Measurements from ENCODE around the gene NCCRP1.

GRCh38 chr19:39196320-39196719, 444 bp upstream of the NCCRP1 start:
- TF ChIP-seq EZH2 (IDR thresholded peaks at IDR 0.05; ENCODE audit: borderline replicate concordance, low read depth, low read length, severe bottlenecking): no peak
- no peak for TF ChIP-seq POLR2AphosphoS5 (IDR thresholded peaks at IDR 0.05; ENCODE audit: insufficient read depth, low read depth, low read length)
- no peak for TF ChIP-seq POLR2A (IDR thresholded peaks at IDR 0.05; ENCODE audit: low read depth, low read length)
- TF ChIP-seq CTCF (IDR thresholded peaks at IDR 0.05; ENCODE audit: extremely low read depth in 1 of 2, insufficient read depth in 1 of 2, low read depth in 1 of 2, low read length in 2 of 2): no peak
- TF ChIP-seq MAX (IDR thresholded peaks at IDR 0.05; ENCODE audit: insufficient read depth, insufficient read length): no peak
- no peak for TF ChIP-seq MYC (IDR thresholded peaks at IDR 0.05; ENCODE audit: low read depth, low read length)
- no peak for TF ChIP-seq FOS (IDR thresholded peaks at IDR 0.05; ENCODE audit: borderline replicate concordance, insufficient read depth, low read length)
